Mesenchymal stem cell (in vitro differentiated cells and primary cell): ENCODE results near the gene TTC31.

Experiments
- DNase-seq: peaks from one replicate; pipeline ENCODE4 v3.0.0-alpha.2; 2013
- H2AFZ ChIP-seq: one replicate; pipeline ENCODE4 v1.6.1; 2013; ENCODE audit warnings: low read depth, mild to moderate bottlenecking, control low read depth, inconsistent platforms, low read length, moderate library complexity
- H2AK5ac ChIP-seq: 2 replicates; pipeline ENCODE4 v1.6.1; 2013; ENCODE audit warnings: low read length, moderate library complexity, mild to moderate bottlenecking, inconsistent platforms; ENCODE audit not compliant: severe bottlenecking
- H2BK120ac ChIP-seq: one replicate; pipeline ENCODE4 v1.6.1; 2013; ENCODE audit warnings: low read depth, mild to moderate bottlenecking, inconsistent platforms, low read length, moderate library complexity
- H2BK12ac ChIP-seq, 2 experiments: one replicate each; pipeline ENCODE4 v1.6.1; 2013; ENCODE audit warnings: inconsistent platforms in 2 of 2, low read length in 2 of 2, mild to moderate bottlenecking in 2 of 2, moderate library complexity in 2 of 2, control low read depth in 1 of 2
- H2BK15ac ChIP-seq: one replicate; pipeline ENCODE4 v1.6.1; 2013; ENCODE audit warnings: mild to moderate bottlenecking, low read depth, inconsistent platforms; ENCODE audit not compliant: poor library complexity, severe bottlenecking
- H2BK5ac ChIP-seq: 2 replicates; pipeline ENCODE4 v1.6.1; 2013; ENCODE audit warnings: low read depth, mild to moderate bottlenecking, low read length, control low read depth, inconsistent platforms; ENCODE audit not compliant: poor library complexity, severe bottlenecking
- H3K14ac ChIP-seq, 2 experiments: one replicate each; pipeline ENCODE4 v1.6.1; 2013; ENCODE audit warnings: inconsistent platforms in 2 of 2, low read length in 2 of 2, control low read depth in 1 of 2, mild to moderate bottlenecking in 1 of 2, moderate library complexity in 1 of 2
- H3K18ac ChIP-seq, 2 experiments: one replicate each; pipeline ENCODE4 v1.6.1; 2013; ENCODE audit warnings: inconsistent platforms in 2 of 2, low read length in 2 of 2, control low read depth in 1 of 2, low read depth in 1 of 2, mild to moderate bottlenecking in 1 of 2
- H3K23ac ChIP-seq, 2 experiments: one replicate each; pipeline ENCODE4 v1.6.1; 2013; ENCODE audit warnings: inconsistent platforms in 2 of 2, low read length in 2 of 2, mild to moderate bottlenecking in 2 of 2, moderate library complexity in 2 of 2, control low read depth in 1 of 2
- H3K27ac ChIP-seq: 2 replicates; pipeline ENCODE4 v1.5.1; 2013; ENCODE audit warnings: mild to moderate bottlenecking, moderate library complexity, low read length, control low read depth, inconsistent platforms; ENCODE audit not compliant: poor library complexity, severe bottlenecking
- H3K27me3 ChIP-seq, 2 experiments: 2 replicates each; pipeline versions ENCODE4 v1.6.1 to v1.7.0; 2013; ENCODE audit warnings: low read length in 2 of 2, mild to moderate bottlenecking in 2 of 2, moderate library complexity in 2 of 2, control low read depth in 1 of 2, inconsistent platforms in 1 of 2; ENCODE audit not compliant: control insufficient read depth in 1 of 2, insufficient read depth in 1 of 2
- H3K36me3 ChIP-seq, 2 experiments: 2 replicates each; pipeline versions ENCODE4 v1.6.1 to v1.7.0; 2013; ENCODE audit warnings: low read length in 2 of 2, control low read depth in 1 of 2, inconsistent platforms in 1 of 2, low read depth in 1 of 2, mild to moderate bottlenecking in 1 of 2; ENCODE audit not compliant: insufficient read depth in 2 of 2, control insufficient read depth in 1 of 2
- H3K4ac ChIP-seq, 2 experiments: one replicate each; pipeline ENCODE4 v1.6.1; 2013; ENCODE audit warnings: inconsistent platforms in 2 of 2, low read length in 2 of 2, mild to moderate bottlenecking in 2 of 2, moderate library complexity in 2 of 2, control low read depth in 1 of 2, low read depth in 1 of 2
- H3K4me1 ChIP-seq: 2 replicates; pipeline ENCODE4 v1.6.1; 2013; ENCODE audit warnings: low read depth, low read length, control low read depth; ENCODE audit not compliant: control insufficient read depth, insufficient read depth
- H3K4me2 ChIP-seq: 2 replicates; pipeline ENCODE4 v1.6.1; 2013; ENCODE audit warnings: low read length, mild to moderate bottlenecking, inconsistent platforms; ENCODE audit not compliant: poor library complexity, severe bottlenecking
- H3K4me3 ChIP-seq, 2 experiments: 2 replicates each; pipeline versions ENCODE4 v1.5.1 to v1.7.0; 2013; ENCODE audit warnings: low read length in 2 of 2, mild to moderate bottlenecking in 2 of 2, control low read depth in 1 of 2, low read depth in 1 of 2; ENCODE audit not compliant: insufficient read depth in 1 of 2
- H3K79me1 ChIP-seq: replicated peaks from 2 replicates; pipeline ENCODE4 v1.6.1; 2013; ENCODE audit warnings: mild to moderate bottlenecking, control low read depth, low read length, inconsistent platforms; ENCODE audit not compliant: poor library complexity, severe bottlenecking
- H3K9ac ChIP-seq: 2 replicates; pipeline ENCODE4 v1.7.0; 2013; ENCODE audit warnings: mild to moderate bottlenecking, low read length, moderate library complexity
- H3K9me3 ChIP-seq: 2 replicates; pipeline ENCODE4 v1.7.0; 2013; ENCODE audit warnings: mild to moderate bottlenecking, low read length; ENCODE audit not compliant: control insufficient read depth
- H4K8ac ChIP-seq: one replicate; pipeline ENCODE4 v1.6.1; 2013; ENCODE audit warnings: inconsistent platforms, mild to moderate bottlenecking, low read length, moderate library complexity
- H4K91ac ChIP-seq: one replicate; pipeline ENCODE4 v1.6.1; 2013; ENCODE audit warnings: mild to moderate bottlenecking, low read length, inconsistent platforms
- WGBS: methylation state at CpG from one replicate; pipeline ENCODE4 v1.1.7; 2013; ENCODE audit warnings: mixed read lengths; 5-methylcytosine and 5-hydroxymethylcytosine counted together

TTC31 gene

GRCh38 chr2:74534411-74534810, 51.5 kb downstream of the TTC31 start:
- Histone ChIP-seq H3K36me3 (peaks cover 19 to 33% of the 10 kb centered on the region in 2 experiments), H2BK15ac (no peak overlapping the region), H3K18ac (no peak overlapping the region), H3K4me2 (no peak overlapping the region), H2BK5ac (no peak overlapping the region), H3K4me1 (peaks cover 7% of the 10 kb centered on the region), H4K8ac (no peak overlapping the region), H3K23ac (no peak overlapping the region), H3K79me1 (peaks cover 14% of the 10 kb centered on the region), H2BK120ac (no peak overlapping the region), H3K14ac (no peak overlapping the region), H3K4me3 (no peak overlapping the region), H3K27ac (no peak overlapping the region), H3K9me3 (no peaks in the 10 kb centered on the region), H4K91ac (no peak overlapping the region), H3K27me3 (peaks cover 0 to 5% of the 10 kb centered on the region in 2 experiments), H3K4ac (no peak overlapping the region), H2AK5ac (no peak overlapping the region), H3K9ac (no peak overlapping the region), H2BK12ac (no peak overlapping the region), H2AFZ (no peak overlapping the region)
- whole genome bisulfite sequencing = 91% methylated on average over 12 of the region's 12 CpGs
- no peak for DNase-seq

GRCh38 chr2:74535440-74535965, 52.6 kb downstream of the TTC31 start:
- Histone ChIP-seq H3K79me1 (peaks cover 10% of the 10 kb centered on the region), H2BK15ac (no peak overlapping the region), H3K27me3 (peaks cover 0 to 5% of the 10 kb centered on the region in 2 experiments), H3K4me3 (no peak overlapping the region), H3K14ac (no peak overlapping the region), H2AFZ (no peak overlapping the region), H2BK12ac (no peak overlapping the region), H3K36me3 (peaks cover 19 to 33% of the 10 kb centered on the region in 2 experiments), H3K27ac (no peak overlapping the region), H2AK5ac (no peak overlapping the region), H3K4ac (no peak overlapping the region), H3K4me2 (no peak overlapping the region), H3K18ac (no peak overlapping the region), H3K9ac (no peak overlapping the region), H4K91ac (no peak overlapping the region), H2BK5ac (no peak overlapping the region), H3K23ac (no peak overlapping the region), H4K8ac (no peak overlapping the region), H3K4me1 (peaks cover 4% of the 10 kb centered on the region), H3K9me3 (no peaks in the 10 kb centered on the region), H2BK120ac (no peak overlapping the region)
- DNase-seq = no peak
- WGBS = 96% methylated on average over 10 of the region's 10 CpGs

GRCh38 chr2:74536166-74536950, 53.5 kb downstream of the TTC31 start:
- H3K4me1 ChIP-seq = no peaks in the 10 kb centered on the region
- H3K9me3 ChIP-seq = no peaks in the 10 kb centered on the region
- H2BK120ac ChIP-seq = no peak overlapping the region
- peaks cover 19 to 29% of the 10 kb centered on the region in 2 experiments for H3K36me3 ChIP-seq
- H3K9ac ChIP-seq = peak overlapping the region; percentile 25
- H3K27me3 ChIP-seq = peaks cover 0 to 5% of the 10 kb centered on the region in 2 experiments
- H3K27ac ChIP-seq = no peak overlapping the region
- no peak overlapping the region for H2BK5ac ChIP-seq
- H2BK12ac ChIP-seq = no peak overlapping the region
- H2AK5ac ChIP-seq = no peak overlapping the region
- no peak overlapping the region for H2BK15ac ChIP-seq
- H3K4me2 ChIP-seq = no peak overlapping the region
- no peak overlapping the region for H3K23ac ChIP-seq
- H2AFZ ChIP-seq = no peak overlapping the region
- peaks cover 5% of the 10 kb centered on the region for H3K79me1 ChIP-seq
- 95% methylated on average over 21 of the region's 23 CpGs for WGBS
- DNase-seq = no peak
- H3K4me3 ChIP-seq = no peak overlapping the region
- no peak overlapping the region for H3K18ac ChIP-seq
- H3K4ac ChIP-seq = no peak overlapping the region
- no peak overlapping the region for H3K14ac ChIP-seq
- no peak overlapping the region for H4K8ac ChIP-seq
- no peak overlapping the region for H4K91ac ChIP-seq

- Histone ChIP-seq H4K8ac (no peak overlapping the region), H4K91ac (no peak overlapping the region), H2AFZ (no peak overlapping the region), H3K4me3 (no peak overlapping the region), H3K9ac (peak overlapping the region; percentile 25), H2BK12ac (no peak overlapping the region), H2AK5ac (no peak overlapping the region), H3K9me3 (no peaks in the 10 kb centered on the region), H3K4me2 (no peak overlapping the region), H3K79me1 (peaks cover 3% of the 10 kb centered on the region), H3K18ac (no peak overlapping the region), H3K27me3 (peaks cover 0 to 5% of the 10 kb centered on the region in 2 experiments), H2BK120ac (no peak overlapping the region), H3K27ac (no peak overlapping the region), H3K4me1 (no peaks in the 10 kb centered on the region), H2BK15ac (no peak overlapping the region), H2BK5ac (no peak overlapping the region), H3K4ac (no peak overlapping the region), H3K36me3 (peaks cover 19 to 21% of the 10 kb centered on the region in 2 experiments), H3K14ac (no peak overlapping the region), H3K23ac (no peak overlapping the region)
- WGBS = 67% methylated on average over 4 of the region's 4 CpGs
- no peak for DNase-seq
Measured at GRCh38 chr2:74537140-74537539, 54.3 kb downstream of the TTC31 start.
